ENCODE measurements around the gene SLC34A1.

Gene SLC34A1

GRCh38 chr5:177447066-177447610, 62.9 kb downstream of the SLC34A1 start:
- peak; percentile 85 to 87 for DNase-seq

- peak in 1 of 2 donors; percentile 48 for DNase-seq
Observed at GRCh38 chr5:177447611-177448243, 63.5 kb downstream of the SLC34A1 start.
